Left hindlimb (tissue), 1 donor: ENCODE results near the gene RETSAT.
"Not testable (repeated sequence)": the region's sequence is repeated elsewhere in the genome, so short reads cannot be mapped to it uniquely, and the experiment has no call there.

Source experiments
- DNase-seq: peaks from one replicate; pipeline ENCODE4 v3.0.0-alpha.2; 2018

RETSAT gene

DNA sequence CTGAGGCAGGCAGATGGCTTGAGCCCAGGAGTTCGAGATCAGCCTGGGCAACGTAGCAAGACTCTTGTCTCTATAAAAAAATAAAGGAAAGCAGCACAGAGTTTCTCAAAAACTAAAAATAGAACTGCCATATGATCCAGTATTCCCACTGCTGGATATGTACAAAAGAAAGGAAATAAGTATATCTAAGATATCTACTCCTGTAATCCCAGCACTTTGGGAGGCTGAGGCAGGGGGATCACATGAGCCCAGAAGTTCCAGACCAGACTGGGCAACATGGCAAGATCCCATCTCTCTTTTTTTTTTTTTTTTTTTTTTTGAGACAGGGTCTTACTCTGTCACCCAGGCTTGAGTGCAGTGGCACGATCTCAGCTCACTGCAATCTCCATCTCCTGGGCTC lies 24.6 kb downstream of the RETSAT start:
- DNase-seq: not testable (repeated sequence)

DNA sequence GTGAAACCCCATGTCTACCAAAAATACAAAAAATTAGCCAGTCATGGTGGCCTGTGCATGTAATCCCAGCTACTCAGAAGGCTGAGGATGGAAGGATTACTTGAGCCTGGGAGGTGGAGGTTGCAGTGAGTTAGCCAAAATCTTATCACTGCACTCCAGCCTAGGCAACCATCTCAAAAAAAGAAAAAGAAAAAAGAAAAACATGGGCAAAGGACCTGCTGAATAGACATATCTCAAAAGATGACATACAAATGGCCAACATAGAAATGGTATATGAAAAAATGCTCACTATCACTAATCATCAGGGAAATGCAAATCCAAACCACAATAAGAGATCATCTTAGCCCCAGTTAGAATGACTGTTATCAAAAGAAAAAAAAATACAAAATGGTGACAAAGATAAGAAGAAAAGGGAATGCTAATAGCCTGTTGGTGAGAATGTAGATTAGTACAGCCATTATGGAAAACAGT lies 25.1 kb downstream of the RETSAT start:
- DNase-seq: no peak

DNA sequence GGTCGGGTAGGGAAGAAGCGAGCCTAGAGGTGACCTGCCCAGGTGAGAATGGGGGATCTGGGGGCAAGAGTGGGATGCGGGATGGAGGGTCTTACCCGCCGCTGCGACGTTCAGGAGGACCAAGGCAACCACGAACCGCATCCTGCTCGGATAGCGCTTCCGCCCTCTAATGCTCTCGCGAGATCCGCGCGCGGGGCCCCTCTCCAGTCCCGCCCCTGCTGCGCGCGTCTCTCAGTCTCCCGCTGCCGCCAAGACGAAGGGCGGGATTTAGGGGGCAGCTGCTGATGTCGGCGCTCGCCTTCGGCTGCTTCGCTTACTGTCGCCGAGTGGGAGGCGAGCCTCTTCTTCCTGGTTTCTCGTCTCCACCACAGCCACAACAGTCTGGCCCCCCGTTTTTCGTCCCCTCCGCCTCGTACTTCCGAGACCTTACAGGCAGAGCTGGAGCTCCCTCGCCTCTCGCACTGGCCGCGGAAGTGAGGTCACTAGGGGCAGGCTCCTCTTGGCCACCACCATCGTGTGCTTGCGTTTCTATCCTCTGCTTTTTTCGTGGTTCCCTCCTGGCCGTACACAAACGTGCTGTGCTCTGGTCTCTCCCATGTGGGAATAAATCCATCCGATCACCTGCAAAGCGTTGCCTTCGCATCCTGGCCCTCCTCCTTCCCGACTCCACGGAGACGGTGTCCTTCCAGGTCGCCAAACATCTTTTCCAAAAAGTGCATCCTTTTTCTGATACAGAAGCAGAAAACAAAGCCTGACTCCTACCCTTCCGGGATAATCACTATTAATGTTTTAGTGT lies 26.3 kb downstream of the RETSAT start, which contains the start of gene TGOLN2:
TGOLN2 (minus strand) TSS at position 168 of the 796 bp plus-strand sequence; CDS start at position 141, 27 bp downstream.
- DNase-seq: peak; percentile 95

DNA sequence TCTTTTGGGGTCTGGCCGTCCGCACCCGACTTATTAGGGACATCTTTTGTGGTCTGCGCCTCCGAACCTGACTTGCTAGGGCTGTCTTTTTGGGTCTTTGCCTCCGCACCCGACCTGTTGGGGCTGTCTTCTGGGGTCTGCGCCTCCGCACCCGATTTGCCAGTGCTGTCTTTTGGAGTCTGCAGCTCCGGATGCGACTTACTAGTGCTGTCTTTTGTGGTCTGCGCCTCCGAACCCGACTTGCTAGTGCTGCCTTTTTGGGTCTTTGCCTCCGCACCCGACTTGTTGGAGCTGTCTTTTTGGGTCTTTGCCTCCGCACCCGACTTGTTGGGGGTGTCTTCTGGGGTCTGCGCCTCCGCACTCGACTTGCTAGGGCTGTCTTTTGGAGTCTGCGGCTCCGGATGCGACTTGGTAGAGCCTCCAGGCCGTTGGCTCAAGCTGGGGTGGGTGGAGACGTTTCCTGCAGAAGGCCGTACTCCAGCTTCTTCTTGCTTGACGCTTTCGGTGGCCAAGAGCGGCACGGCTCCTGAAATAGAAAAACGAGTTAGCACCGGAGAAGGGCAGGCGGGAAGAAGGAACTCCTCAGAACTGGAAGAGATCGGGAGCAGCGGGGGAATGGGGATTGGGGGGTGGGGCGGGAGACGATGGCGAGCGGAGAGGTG lies 27.0 kb downstream of the RETSAT start:
- DNase-seq: peak; percentile 80

DNA sequence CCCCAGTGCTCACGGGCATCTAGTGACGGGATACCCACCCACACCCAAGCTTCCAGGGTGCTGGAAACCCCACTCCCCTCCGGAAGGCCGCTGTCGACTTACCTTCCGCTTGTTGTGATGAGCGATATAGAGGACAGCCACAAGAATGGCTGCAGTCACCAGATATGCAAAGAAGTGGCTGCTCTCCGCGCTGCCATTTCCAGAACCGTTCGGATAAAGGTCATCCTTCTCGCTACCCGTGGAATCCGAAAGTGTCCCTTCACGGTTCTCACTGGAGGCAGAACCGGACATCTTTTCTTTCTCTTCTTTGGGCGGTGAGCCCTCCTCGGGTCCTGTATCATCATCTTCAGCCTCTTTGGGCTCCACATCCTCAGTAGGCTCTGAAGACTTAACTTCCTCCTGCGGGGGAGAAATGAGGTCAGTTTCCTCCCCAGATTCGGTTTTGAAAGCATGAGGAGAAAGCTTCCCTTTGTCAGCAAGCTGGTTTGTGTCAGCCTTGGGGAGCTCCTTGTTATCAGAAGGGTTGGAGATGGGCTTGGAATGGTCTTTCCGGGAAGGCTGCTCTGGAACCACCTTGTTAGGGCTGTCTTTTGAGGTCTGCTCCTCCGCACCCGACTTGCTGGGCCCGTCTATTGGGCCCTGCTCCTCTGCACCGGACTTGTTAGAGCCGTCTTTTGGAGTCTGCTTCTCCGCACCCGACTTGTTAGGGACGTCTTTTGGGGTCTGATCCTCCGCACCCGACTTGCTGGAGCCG lies 27.7 kb downstream of the RETSAT start:
- DNase-seq: no peak

DNA sequence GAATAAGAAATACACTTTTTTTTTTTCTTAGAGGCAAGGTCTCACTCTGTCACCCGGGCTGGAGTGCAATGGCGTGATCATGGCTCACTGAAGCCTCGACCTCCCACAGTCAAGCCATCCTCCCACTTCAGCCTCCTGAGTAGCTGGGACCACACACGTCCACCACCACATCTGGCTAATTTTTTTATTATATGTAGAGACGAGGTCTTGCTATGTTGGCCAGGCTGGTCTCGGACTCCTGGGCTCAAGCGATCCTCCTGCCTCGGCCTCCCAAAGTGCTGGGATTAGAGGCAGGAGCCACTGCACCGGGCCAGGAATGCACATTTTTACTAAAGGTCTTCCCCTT lies 28.9 kb downstream of the RETSAT start:
- no peak for DNase-seq

DNA sequence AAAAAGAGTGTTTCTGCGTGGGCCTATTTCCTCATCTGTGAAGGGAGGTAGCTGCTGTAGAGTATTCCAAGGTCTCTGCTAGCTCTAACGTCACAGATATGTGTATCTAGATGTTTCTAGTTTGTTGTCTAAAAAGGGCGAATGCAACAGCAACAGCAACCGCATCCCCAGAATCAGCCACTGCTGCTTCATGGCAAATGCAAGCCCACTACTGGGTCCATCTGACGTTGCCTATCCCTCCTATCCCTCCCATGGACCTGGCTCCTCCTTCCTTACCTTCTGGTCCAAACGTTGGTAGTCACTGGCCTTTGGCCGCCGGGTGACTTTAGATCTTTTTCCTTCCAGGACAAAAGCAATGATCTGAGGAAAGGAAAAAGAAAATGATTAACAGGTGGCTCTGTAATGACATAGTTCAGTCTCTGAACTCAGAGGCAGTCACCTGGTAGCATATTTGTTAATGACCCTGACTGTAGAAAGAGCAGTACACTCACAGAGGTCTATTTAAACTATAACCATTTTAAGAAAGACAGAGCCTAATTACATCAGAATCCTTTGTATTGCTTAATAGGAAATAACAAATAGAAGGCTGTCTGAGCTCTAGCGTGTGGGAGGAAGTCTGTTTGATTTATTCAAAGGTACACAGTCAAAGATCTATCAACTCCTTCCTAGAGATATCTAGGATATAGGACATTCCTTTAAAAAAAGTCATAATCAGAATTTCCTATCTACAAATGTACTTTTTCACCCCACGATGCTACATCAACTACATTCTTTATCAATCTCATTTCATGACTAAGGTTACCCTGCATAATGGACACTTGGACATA lies 29.5 kb downstream of the RETSAT start:
- no peak for DNase-seq

DNA sequence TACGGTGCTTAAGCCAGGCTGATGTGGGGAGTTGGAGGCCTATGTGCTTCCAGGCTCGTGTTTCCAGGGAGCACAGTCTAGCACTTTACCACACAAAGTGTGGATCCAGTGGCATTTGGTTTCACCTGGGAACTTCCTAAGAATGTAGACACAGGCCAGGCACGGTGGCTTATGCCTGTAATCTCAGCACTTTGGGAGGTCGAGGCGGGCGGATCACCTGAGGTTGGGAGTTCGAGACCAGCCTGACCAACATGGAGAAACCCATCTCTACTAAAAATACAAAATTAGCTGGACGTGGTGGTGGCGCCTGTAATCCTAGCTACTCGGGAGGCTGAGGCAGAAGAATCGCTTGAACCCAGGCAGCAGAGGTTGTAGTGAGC lies 30.4 kb downstream of the RETSAT start:
- DNase-seq: not testable (repeated sequence)

DNA sequence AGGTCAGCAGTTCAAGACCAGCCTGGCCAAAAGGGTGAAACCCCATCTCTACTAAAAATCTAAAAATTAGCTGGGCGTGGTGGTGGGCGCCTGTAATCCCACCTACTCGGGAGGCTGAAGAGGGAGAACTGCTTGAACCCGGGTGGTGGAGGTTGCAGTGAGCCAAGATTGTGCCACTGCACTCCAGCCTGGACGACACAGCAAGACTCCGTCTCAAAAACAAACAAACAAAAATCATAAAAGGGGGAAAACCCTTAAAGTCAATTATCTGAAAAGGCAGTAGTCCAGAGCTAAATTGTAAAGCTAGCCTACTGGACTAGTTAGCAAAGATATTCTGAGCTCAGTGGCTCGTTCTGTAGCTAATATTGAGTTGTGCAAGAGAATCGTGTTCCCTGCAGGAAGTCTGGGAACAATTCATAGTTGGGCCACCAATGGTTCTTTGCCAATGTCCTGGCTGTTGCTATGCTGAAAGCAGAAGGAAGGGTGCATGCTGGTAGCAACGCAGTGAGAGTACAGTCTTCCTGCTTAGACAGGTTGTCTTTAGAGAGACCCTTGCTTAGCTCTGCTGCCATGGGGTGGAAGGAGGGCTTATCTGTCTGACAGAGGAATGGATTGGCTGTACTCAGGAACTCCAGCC lies 30.9 kb downstream of the RETSAT start:
- no peak for DNase-seq

DNA sequence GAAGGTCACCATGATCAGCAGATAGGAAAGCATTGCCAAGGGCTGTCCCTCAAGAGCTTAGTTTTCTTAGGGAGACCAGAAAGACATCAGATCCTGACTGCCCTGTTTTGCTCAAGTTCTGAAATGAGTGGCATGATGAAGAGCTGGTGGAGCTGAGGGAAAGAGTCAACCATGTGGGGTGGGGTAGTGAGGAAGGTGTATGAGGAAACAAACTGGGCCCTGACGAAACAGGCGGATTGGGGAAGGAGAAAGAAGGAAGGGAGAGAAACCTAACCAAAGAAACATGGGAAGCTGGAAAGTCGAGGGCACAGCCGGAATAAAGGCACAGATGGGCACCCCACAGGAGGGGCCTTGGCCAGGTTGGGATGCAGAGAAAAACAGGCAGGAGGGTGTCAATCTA lies 34.5 kb downstream of the RETSAT start:
- no peak for DNase-seq

DNA sequence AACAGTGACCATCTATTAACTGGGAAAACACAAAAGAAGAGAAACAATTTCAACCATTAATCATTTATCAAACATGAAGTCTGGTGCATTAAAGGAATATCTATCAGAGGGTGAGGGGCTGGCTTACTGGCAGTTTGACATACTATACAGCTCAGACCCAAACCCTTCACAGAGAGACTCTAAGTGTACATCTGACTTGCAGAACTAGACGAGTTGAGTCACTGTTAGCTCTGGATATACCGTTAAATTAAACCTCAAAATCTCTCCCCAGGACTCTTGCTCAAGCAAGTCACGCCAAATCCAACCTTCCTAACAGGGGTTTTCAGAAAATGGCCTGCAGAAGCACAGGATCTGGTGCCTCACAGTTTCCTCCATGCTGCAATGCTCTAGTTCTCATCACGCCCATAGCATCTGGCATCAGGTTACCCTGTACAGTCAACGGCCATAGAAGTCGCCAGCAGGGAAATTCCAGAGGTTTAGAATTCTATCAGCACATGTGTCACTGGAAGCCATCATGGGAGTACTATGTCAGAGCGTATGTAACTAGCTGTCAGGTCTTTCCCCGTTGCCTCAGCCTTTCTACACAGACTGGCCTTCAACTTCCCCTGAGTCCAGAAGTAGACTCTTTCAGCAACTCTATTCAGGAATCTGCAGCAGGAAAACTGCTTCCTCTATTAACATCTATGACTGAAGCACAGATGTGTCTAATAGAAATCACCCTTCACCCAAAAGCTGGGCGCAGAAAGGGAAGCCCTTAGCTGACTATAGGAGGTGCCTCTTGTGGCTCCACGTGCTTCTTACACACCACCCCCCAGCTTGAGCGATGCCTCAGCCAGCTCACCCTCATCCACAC lies 35.9 kb downstream of the RETSAT start:
- DNase-seq: peak; percentile 69

DNA sequence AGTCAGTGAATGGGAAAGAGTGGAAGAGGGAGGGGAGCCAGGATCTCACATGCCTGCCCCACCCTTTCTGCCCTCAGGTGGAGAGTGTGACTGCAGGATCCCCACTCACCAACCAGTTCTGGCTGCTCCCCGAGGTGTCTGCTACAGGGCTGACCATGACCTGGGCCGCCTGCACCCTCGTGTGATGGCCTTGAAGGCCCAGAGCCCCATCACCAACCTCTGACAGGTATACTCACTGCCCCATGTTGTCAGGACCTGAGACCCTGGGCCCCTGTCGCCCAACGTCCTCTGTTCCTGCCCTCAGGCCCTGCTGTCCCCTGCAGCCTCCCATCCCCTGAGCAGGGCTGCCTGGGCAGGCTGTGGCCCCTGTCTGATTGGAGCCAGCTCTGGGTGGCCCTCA lies 38.4 kb downstream of the RETSAT start:
- not testable (repeated sequence) for DNase-seq

DNA sequence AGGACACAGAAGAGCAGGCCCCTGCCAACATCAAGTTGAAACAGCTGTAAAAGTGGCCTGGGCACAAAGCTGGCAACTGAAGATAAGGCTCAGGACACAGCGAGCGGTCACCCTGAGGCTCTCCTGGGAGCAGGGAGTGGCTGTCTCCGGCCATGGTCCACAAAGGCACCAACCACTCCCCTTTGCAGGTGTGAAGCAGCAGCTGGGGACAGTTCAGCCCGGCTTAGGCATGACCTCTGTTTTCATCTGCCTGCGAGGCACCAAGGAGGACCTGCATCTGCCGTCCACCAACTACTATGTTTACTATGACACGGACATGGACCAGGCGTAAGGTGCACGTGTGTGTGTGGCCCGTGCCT lies 39.5 kb downstream of the RETSAT start:
- no peak for DNase-seq

DNA sequence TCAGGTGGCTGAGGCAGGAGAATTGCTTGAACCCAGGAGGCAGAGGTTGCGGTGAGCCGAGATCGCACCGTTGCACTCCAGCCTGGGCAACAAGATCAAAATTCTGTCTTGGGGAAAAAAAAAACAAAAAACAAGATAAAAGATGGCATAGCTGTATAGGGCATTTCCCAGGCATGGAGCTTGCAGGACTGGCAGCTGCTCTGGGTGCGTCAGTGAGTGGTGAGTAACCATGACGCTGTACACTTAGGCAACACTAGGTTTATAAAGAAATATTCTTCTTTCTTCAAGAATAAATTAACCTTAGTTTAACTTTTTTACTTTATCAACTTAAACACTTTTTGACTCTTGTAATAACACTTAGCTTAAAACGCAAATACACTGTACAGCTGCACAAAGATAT lies 41.9 kb downstream of the RETSAT start:
- DNase-seq: no peak

DNA sequence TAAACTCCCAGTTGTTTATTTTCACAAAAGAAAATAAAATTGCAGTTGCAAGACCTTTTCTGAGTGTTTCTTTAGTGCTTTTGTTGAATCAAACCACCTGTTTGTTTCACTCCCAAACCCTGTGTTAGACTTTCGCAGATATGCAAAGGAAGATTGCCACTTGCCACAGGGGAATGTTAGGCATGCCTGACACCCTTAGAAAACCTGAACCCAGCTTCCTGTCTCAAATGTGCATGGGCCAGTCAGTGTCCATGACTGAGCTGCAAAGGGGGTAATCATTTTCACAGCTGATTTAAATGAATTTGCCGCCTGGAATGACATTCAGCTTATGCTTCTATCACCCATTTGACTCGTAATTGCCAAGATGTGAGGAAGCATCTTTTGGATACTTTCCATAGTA lies 44.0 kb downstream of the RETSAT start:
- no peak for DNase-seq

DNA sequence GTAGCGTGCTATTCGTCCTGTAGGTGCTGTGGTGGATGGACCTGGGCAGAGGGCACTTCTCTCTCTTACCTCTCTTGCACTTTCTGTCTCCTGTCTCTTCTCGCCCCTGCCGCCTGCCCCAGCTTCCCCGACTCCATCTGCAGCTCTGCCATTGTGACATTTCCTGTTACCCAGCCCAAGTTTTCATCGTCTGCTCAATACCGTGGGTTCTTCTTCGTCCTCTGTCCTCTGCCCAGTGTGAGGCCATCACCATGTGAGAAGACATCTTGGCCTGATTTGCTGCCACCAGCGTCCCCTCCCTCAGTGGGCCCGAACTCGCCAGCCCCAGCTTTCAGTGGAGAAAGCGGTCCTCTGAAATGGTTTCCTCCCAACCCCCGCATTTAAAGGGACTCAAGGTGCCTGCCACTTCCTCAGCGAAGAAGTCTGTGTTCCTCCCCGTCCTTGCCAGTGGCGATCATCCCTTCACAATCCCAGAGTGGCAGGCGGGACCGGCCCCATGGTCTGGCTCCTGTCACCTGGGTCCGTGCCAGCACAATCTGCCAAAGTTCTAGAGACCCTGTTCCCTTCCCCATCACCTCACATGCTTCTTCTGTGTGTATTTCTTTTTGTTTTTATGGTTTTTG lies 44.5 kb downstream of the RETSAT start:
- no peak for DNase-seq

DNA sequence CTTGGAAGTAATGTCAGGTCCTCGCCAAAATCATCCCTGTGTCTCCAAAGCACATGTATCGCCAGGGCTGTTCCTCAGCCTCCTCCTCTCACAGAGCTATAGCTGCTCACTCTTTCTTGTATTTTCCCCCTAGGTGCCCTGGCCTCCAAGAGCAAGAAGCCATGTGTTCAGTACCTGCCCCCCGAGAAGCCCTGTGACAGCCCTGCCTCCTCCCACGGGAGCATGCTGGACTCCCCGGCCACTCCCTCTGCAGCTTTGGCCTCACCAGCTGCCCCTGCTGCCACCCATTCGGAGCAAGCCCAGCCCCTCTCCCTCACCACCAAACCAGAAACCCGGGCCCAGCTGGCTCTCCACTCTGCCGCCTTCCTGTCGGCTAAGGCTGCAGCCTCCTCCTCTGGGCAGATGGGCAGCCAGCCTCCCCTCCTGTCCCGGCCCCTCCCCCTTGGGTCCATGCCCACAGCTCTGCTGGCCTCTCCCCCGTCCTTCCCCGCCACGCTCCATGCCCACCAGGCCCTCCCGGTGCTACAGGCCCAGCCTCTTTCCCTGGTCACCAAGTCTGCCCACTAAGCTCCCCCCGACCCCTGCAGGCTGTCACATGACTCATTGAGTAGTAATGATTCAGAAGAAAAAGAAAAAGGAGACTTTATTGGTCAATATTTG lies 45.3 kb downstream of the RETSAT start:
- DNase-seq: peak; percentile 85

DNA sequence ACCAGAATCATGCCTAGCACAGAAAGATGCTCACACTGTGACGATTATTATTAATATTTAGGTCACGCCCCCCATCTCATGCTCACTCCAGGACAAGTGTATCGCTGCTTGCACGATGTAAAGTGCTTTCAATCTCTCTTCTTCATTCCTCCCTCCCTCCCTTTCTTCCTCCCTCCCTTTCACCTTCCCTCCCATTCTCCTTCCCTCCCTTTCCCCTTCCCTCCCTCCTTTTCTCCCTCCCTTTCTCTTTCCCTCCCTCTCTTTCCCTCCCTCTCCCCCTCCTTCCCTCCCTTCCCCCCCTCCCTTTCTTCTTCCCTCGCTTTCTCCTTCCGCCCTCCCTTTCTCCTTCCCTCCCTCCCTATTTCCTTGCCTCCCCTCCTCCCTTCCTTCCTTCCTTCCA lies 46.1 kb downstream of the RETSAT start:
- no peak for DNase-seq

DNA sequence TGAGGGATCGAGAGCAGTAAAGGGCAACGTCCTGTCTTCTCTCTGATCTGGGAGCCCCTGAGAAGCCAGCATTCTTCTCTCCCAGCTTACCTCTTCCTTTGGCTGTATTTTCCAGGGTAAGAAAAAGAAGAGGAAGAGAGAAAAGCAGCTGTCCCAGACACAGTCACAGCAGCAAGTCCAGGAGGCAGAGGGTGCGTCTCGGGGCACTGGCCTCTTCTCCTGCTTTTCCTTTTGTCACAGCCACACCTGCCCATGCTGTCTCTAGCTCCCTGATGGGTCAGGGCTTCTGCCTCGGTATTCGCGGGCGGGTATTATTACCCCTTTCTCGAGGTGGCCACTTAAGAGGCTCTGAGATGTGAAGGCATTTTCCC lies 46.8 kb downstream of the RETSAT start:
- no peak for DNase-seq

DNA sequence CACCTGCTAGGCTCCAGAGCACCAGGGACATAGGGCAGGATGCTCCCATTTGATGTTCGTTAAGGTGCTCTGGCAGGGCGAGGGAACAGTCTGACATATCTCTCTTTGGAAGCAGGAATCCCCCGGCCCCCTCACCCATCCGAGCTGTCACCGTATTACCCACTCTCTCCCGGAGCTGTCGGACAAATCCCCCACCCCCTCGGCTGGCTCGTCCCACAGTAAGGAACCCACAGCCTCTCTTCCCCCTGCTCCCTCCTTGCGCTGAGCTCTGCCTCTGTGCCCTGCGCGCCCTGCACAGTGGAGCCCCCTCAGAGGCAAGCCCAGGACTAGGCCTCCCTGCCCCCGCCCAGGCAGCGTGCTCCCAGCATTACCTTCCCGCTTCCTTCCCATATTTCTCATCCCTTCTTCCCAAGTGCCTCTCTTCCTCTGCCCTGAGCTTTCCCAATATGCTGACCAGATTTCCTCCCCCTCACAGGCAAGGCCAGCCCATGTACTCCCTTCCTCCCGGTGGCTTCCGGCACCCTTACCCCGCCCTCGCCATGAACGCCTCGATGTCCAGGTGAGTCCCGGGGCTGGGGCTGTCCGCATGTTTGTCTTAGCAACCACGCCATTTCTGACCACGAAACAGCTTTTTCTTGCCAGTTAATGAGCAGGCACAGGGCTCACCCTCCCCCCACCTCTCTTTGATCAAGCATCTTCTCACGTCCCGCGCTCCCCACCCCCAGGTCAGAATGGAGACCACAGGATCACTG lies 50.4 kb downstream of the RETSAT start:
- DNase-seq: no peak
